Measurements from ENCODE around the gene BAZ2B. TPM values are rescaled to one million over a fixed set of nuclear protein-coding genes. Genes with fewer than 3 reads are reported as not detected.
"Not testable (repeated sequence)": the region's sequence is repeated elsewhere in the genome, so short reads cannot be mapped to it uniquely, and the experiment has no call there.

BAZ2B gene
- total RNA-seq, 4 donors from 2014 or later, result 46.8 to 72.8 (median 53.4) TPM

DNA sequence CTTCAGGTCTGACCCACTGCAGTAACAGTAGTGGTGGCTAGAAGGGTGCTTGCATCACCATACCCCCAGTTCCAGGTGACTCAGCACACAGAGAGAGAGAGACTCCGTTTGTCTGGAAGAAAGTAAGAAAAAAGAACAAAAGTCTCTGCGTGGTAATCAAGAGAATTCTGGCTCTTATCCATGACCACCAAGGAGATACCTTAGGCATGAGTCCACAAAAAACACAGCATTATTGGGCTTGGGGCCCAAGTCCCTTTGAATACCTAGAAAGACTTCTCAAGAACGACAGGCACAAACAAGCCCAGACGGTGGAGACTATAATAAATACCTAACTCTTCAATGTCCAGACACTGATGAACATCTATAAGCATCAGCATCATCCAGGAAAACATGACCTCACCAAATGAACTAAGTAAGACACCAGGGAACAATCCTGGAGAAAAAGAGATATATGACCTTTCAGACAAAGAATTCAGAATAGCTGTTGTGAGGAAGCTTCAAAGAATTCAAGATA lies 21.7 kb upstream of the BAZ2B start:
- TF ChIP-seq, protein P1, sequence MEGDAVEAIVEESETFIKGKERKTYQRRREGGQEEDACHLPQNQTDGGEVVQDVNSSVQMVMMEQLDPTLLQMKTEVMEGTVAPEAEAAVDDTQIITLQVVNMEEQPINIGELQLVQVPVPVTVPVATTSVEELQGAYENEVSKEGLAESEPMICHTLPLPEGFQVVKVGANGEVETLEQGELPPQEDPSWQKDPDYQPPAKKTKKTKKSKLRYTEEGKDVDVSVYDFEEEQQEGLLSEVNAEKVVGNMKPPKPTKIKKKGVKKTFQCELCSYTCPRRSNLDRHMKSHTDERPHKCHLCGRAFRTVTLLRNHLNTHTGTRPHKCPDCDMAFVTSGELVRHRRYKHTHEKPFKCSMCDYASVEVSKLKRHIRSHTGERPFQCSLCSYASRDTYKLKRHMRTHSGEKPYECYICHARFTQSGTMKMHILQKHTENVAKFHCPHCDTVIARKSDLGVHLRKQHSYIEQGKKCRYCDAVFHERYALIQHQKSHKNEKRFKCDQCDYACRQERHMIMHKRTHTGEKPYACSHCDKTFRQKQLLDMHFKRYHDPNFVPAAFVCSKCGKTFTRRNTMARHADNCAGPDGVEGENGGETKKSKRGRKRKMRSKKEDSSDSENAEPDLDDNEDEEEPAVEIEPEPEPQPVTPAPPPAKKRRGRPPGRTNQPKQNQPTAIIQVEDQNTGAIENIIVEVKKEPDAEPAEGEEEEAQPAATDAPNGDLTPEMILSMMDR (IDR thresholded peaks at IDR 0.05), result no peak
- no peak for TF ChIP-seq POLR2A (IDR thresholded peaks at IDR 0.05)
- WGBS, 2 donors, result 63 to 65% methylated on average over 4 of the region's 4 CpGs
- DNase-seq (ENCODE audit: low spot score in 2 of 2), result no peak
- H3K4me3 ChIP-seq (ENCODE audit: low read depth, poor library complexity, severe bottlenecking), result no peak overlapping the region
- intact Hi-C loops (cut with DNase I; ENCODE audit: low total_unique reads), result no loop called here

DNA sequence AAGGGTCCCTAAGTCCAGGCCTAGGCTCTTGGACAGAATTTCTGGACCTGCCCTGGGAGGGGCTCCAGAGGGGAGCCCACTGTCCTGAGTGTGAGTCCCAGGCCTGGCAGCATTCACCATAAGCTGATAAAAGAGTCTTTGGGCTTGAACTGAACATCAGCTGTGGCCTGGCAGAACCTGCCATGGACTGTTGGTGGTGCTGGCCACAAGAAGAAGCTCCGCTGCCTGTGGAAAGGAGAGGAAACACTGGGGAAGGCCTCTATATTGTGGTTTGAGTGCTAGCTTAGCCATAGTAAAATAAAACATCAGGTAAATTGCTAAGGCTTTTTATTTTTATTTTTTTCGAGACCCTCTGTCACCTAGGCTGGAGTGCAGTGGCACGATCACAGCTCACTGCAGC lies 20.9 kb upstream of the BAZ2B start:
- 97 to 99% methylated on average over 3 of the region's 3 CpGs for WGBS, 2 donors
- H3K4me3 ChIP-seq (ENCODE audit: low read depth, poor library complexity, severe bottlenecking), result no peak overlapping the region
- intact Hi-C loops (cut with DNase I; ENCODE audit: low total_unique reads), result no loop called here
- TF ChIP-seq, protein P1 (IDR thresholded peaks at IDR 0.05), result no peak
- TF ChIP-seq POLR2A (IDR thresholded peaks at IDR 0.05), result no peak
- no peak for DNase-seq (ENCODE audit: low spot score in 2 of 2)

DNA sequence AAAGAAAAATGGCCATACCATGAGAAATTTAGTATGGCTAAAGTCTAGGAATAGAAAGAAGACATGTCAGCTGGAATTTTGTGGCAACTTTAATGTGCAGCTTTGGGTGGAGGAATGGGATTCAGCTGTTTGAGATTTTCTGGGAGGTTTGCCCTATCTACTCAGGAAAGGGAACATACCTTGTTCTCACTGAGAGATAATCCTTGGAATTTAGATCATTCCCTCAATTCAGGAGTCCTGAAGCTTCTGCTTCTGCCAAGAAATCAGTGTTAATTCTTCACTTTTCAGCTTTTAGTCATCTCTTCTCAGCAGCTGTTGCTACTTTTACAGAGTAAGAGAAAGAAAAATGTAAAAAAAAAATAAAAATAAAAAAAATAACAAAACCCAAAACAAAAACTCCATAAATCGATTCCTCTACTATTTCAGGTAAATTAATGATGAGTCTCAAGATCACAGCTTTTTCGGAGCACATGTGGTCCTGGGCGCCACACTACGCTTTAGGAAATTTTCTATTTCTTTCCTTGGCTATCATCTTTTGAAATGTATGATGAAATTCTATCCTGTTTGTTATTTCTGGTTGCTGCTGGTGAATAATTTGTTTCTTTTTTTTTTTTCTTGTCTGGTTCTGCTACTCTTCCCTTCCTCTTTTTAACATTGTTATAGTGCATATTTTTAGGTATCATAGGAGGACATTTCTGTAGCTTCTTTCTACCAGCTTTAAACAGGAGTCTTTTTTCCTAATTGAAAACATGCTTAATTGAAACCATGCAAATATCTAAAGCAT lies 18.9 kb upstream of the BAZ2B start:
- no peak overlapping the region for H3K4me3 ChIP-seq (ENCODE audit: low read depth, poor library complexity, severe bottlenecking)
- DNase-seq (ENCODE audit: low spot score in 2 of 2), result no peak
- TF ChIP-seq, protein P1 (IDR thresholded peaks at IDR 0.05), result no peak
- TF ChIP-seq POLR2A (IDR thresholded peaks at IDR 0.05), result no peak
- intact Hi-C loops (cut with DNase I; ENCODE audit: low total_unique reads), result no loop called here
- 59 to 69% methylated on average over 4 of the region's 4 CpGs for WGBS, 2 donors

DNA sequence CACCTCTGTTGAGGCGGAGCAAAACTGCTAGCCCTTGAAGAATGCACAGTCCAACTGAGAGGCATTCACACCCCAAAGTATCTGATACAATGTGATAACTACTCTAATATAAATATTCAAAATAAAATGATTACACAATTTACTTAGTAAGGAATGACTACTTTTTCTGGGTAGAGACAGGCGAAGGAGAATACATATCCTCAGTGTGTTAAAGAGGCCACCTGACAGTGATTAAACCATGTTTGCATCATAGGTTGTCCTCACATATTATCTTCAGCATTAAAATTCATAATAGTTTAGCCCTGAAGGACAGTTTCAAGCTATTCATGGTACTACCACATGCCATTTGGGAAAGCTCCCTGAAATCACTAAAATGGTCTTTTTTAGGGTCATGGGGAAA lies 16.9 kb upstream of the BAZ2B start:
- H3K4me3 ChIP-seq (ENCODE audit: low read depth, poor library complexity, severe bottlenecking), result no peak overlapping the region
- no peak for DNase-seq (ENCODE audit: low spot score in 2 of 2)
- TF ChIP-seq POLR2A (IDR thresholded peaks at IDR 0.05), result no peak
- TF ChIP-seq, protein P1 (IDR thresholded peaks at IDR 0.05), result no peak
- 92% methylated on average over 2 of the region's 2 CpGs for WGBS, 2 donors
- intact Hi-C loops (cut with DNase I; ENCODE audit: low total_unique reads), result no loop called here

DNA sequence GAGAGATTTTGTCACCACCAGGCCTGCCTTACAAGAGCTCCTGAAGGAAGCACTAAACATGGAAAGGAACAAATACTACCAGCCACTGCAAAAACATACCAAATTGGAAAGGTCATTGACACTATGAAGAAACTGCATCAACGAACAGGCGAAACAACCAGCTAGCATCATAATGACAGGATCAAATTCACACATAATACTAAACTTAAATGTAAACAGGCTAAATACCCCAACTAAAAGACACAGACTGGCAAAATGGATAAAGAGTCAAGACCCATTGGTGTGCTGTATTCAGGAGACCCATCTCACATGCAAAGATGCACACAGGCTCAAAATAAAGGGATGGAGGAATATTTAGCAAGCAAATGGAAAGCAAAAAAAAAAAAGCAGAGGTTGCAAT lies 9.3 kb upstream of the BAZ2B start:
- H3K4me3 ChIP-seq (ENCODE audit: low read depth, poor library complexity, severe bottlenecking); DNase-seq (ENCODE audit: low spot score in 2 of 2); intact Hi-C loops (cut with DNase I; ENCODE audit: low total_unique reads): not testable (repeated sequence)
- WGBS, 2 donors, result 94 to 96% methylated on average over 2 of the region's 2 CpGs

DNA sequence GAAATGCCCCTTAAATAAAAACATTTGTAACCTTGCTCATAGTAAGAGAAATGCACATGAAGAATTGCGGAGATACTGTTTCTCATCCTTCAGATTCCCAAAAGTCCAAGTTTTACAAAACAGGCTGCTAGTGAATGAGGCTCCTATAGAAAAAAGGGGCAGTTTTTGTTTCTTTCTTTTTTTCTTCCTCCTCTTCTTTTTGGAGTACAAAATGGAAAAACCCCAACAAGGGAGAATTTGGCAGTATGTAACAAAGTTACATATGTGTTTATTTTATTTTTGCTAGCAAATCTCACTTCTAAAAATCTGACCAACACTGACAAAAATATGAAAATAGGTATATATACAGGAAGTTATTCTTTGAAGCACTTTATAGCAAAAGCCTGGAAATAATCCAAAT lies 7.1 kb upstream of the BAZ2B start:
- no peak overlapping the region for H3K4me3 ChIP-seq (ENCODE audit: low read depth, poor library complexity, severe bottlenecking)
- intact Hi-C loops (cut with DNase I; ENCODE audit: low total_unique reads), result no loop called here
- WGBS, 2 donors, result 97 to 98% methylated on average over 1 of the region's 1 CpG
- TF ChIP-seq, protein P1 (IDR thresholded peaks at IDR 0.05), result no peak
- no peak for TF ChIP-seq POLR2A (IDR thresholded peaks at IDR 0.05)
- no peak for DNase-seq (ENCODE audit: low spot score in 2 of 2)

Data from lower leg skin (tissue), 4 donors.